ENCODE data around the gene SLC44A1.
"Not testable (repeated sequence)": the region's sequence is repeated elsewhere in the genome, so short reads cannot be mapped to it uniquely, and the experiment has no call there.

SLC44A1 gene

DNA sequence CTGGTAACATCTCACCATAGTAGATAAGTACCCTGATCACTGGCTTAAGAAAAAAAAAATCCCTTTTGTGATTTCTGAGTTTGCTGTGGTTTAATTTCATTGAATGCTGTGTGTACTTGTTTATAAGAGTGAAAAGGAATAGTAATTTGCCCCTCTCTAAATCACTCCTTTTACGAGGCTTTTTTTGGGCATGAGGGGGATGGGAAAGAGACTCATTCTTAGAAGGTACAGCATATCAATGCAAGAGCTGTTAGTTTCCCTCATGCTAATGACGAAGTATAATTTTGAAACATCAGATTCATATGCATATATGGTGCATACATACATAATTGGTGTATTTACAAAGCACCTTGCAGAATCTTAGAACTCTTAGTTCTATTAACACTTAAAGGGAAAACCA, 2.4 kb upstream of the SLC44A1 start:
- no peak for DNase-seq (ENCODE audit: low read depth in 3 of 3, low spot score in 1 of 3)

GRCh38 chr9:105242557-105242956, 1.9 kb upstream of the SLC44A1 start:
- DNase-seq (ENCODE audit: low read depth in 3 of 3, low spot score in 1 of 3), result no peak

DNA sequence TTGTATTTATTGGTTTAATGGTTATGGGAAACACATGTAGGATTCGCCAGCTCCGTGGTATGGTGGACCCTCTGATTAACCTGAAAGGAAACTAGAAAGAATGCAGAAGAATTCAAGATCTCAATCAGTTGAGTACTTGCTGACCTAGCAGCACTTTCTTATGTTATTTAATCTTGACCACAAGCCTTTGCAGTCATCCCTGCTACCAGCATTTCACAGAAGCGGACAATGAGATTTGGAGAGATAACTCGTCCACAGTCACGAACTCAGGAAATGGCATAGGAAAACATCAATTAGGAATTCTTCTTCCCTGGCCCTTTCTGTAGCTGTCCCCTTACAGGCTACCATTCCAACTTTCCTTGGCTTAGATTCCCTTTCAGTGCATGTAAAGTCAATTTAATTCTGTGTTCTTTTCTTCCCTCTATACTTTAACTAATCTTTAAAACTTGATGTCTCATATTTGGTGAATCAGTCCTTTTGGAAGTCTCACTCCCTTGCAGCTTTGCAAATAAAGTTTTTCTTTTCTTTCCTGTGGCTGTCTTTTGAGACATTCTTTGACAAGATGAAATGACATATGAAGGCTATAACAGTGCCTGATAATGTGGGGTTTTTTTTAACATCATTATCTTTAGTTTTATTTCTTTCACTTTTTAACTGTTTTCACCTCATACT, 1.3 kb upstream of the SLC44A1 start:
- no peak for DNase-seq (ENCODE audit: low read depth in 3 of 3, low spot score in 1 of 3)

DNA sequence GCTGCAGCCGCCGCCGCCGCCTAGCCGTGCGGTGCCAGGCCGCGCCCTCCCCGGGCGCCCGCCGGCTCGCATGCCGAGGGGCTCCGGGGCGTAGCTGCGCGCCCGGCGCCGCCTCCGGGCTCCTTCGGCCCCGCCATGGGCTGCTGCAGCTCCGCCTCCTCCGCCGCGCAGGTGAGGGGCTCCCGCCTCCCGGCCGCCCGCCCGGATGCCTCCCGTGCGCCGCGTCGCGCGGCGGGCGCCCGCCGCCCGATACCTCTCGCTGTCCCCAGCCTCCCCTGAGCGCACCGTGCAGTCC, 230 bp downstream of the SLC44A1 start:
- no peak for DNase-seq (ENCODE audit: low read depth in 3 of 3, low spot score in 1 of 3)

- DNase-seq (ENCODE audit: low read depth in 3 of 3, low spot score in 1 of 3), result peak in 1 of 3 donors; percentile 14
These were observed 809 bp downstream of the SLC44A1 start for GRCh38 chr9:105245029-105245890.

DNA sequence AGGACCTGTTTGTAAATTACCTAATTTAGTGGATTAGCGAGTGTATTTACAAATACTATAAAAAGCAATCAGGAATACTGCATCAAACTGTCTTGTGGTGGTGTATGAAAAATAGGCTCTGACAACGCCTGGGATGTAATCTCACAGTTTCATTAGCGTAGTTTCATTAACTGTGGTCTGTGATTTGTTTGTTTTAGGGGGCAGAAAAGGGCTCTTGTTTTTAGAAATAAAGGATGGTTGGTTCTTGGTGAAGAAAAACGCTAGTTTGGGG, 1.4 kb downstream of the SLC44A1 start:
- no peak for DNase-seq (ENCODE audit: low read depth in 3 of 3, low spot score in 1 of 3)

- no peak for DNase-seq (ENCODE audit: low read depth in 3 of 3, low spot score in 1 of 3)
These were observed 2.3 kb downstream of the SLC44A1 start for GRCh38 chr9:105246656-105247173.

DNA sequence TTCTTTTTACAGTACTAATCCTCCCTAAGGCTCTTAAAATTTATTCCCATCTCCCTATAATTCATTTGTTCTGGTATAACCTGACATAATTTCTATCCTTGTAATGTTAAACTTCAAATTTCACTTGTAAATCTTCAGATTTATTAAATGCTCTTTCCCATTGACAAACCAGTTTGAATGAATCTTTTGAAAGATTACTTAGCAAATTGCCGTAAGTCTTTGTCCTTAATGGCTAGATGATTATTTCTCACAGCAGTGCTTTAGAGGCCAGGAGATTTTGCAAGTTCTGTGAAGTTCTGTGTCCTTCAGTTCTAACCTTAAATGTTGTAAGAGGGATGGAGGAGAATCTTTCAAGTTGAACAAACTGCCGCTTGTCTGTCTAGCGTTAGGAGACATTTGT, 4.2 kb downstream of the SLC44A1 start:
- DNase-seq (ENCODE audit: low read depth in 3 of 3, low spot score in 1 of 3), result no peak

- DNase-seq (ENCODE audit: low read depth in 3 of 3, low spot score in 1 of 3), result no peak
These were observed 6.7 kb downstream of the SLC44A1 start for GRCh38 chr9:105251133-105251532.

DNA sequence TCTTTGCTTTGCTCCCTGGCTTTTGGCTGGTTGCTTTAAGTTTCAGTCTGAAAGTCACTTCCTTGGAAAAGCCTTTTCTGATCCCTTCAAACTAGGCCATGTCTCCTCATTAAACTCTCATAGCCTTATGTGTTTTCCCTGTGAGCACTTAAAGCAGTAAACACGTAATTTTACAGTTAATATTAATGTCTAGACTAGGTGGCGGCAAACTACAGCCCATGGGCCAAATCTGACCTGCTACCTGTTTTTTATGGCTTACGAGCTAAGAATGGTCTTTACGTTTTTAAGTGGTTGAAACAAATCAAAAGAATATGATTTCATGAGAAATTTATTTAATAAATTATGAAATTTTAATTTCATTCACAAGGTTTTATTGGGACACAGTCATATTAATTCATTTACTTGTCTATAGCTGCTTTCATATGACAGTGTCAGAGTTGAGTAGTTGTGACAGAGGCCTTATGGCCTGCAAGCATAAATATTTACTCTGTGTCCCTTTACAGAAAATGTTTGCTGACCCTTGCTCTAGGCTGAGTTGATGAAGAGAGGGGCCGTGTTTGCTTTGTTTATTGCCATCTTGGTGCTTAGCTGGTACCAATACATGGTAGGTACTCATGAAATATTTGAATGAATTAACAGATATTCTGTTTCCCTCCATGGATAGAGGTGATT, 7.4 kb downstream of the SLC44A1 start:
- DNase-seq (ENCODE audit: low read depth in 3 of 3, low spot score in 1 of 3), result no peak

DNA sequence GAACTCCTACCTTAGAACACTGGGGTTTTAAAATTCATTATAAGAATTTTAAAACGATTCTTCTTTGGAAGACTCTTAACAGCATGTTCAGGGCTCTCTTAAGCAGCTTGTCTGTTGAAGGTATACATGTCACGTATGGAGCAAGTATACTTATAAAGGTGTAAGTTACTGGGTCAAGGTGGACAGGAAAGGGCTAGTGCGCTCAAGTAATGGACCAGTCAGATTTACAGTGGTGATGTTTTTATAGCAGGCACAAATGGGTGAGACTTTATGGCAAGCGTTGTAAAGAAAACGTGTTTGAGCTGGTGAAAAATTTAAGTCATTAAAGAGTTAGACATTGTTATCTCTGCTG, 7.9 kb downstream of the SLC44A1 start:
- DNase-seq (ENCODE audit: low read depth in 3 of 3, low spot score in 1 of 3), result no peak

- DNase-seq (ENCODE audit: low read depth in 3 of 3, low spot score in 1 of 3), result no peak
These were observed 9.8 kb downstream of the SLC44A1 start for GRCh38 chr9:105254226-105254625.

DNA sequence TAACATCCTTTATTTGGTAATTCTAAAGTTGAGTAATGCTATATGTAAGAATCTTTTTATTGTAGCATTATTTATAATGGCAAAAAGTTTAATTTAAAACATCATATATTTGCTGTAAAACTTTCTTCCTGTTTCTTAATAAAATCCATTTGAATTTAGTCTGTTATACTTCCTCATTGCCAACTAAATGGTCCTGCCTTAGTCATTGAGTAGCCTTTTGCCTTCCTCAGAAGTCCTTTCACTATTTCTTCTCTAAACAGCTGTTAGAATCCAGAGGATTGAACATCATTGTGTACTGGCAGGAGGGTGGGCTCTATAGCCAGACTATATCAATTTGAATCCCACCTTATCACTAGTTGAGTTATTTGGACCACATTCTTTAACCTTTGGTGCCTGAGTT, 11.0 kb downstream of the SLC44A1 start:
- no peak for DNase-seq (ENCODE audit: low read depth in 3 of 3, low spot score in 1 of 3)

GRCh38 chr9:105256569-105256968, 12.1 kb downstream of the SLC44A1 start:
- DNase-seq (ENCODE audit: low read depth in 3 of 3, low spot score in 1 of 3), result not testable (repeated sequence)

GRCh38 chr9:105257809-105258208, 13.4 kb downstream of the SLC44A1 start:
- no peak for DNase-seq (ENCODE audit: low read depth in 3 of 3, low spot score in 1 of 3)

DNA sequence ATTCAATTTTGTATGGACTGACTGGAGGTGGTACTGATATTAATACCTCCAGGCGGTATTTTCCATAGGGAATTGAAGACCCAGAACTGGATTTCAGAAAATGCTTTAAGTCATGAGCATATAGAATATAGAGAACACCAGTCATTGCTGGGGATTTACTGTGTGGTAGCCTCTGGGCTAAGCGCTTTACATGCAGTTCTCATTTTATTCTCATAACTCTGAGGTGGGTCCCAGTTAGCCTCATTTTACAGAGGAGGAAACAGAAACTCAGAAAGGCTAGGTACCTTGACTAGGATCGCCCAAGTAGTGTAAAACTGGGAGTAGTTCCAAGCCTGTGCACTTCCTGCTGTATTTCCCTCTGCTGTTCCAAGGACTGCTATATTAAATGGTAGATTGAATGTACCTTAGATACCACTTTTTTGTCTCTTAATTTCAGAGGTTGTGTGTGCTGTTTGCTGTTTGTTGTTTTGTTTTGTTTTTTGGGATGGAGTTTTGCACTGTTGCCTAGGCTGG, 13.8 kb downstream of the SLC44A1 start:
- no peak for DNase-seq (ENCODE audit: low read depth in 3 of 3, low spot score in 1 of 3)

DNA sequence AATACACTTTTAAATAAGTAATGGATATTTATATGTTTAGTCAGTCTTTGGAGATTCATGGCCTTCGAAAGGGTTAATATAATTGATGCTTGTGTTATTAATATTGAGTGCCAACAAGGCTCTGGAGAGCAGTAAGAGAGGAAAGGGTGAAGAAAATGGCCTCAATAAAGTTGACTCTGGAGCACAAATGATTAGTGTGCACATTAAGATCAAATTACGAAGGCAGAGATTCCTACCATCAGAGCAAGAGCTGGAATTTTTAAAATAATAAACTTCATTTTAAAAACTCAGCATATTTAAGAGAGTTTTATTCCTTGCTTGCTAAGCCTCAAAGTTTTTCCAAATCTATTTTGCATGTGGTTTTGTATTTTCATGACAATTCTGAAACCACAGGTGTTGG, 14.8 kb downstream of the SLC44A1 start:
- no peak for DNase-seq (ENCODE audit: low read depth in 3 of 3, low spot score in 1 of 3)

DNA sequence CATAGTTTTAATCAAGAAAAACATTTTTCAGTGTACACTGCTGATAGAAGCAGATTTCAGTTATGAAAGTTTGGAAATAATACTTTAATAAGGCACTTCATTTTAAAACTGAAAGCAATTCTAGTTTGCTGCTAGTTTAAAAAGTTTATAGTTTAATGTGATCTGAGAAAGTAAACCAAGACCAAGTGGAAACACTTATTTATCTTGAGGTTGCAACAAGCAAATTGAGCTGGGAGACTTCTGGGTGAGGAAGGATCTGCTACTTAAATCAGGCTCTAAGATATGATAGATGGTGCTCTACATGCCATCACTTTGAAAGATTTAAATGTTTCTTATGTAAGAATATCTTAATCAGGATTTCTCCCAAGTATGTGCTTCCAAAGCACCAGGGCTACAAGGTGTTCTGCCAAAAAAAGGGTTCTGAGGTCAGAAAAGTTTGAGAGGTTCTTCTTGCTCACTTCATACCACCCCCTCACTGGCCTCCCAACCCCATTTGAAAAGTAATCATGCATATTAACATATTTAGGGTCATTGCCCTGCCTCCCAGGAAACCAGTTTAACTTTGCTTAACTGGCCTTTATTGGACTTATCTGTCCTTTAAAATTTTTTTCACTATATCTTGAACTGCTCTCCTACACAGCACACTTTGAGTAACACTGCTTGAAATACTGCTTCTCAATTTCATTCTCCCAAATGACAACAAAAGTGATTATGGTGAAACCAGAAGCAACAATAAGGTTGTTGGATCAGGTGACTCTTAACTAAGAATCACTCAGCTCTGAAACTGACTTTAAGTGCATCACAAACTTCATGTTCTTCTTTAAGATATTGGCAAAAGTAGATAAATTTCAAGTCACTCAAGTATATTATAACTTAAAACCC, 15.5 kb downstream of the SLC44A1 start:
- no peak for DNase-seq (ENCODE audit: low read depth in 3 of 3, low spot score in 1 of 3)

- DNase-seq (ENCODE audit: low read depth in 3 of 3, low spot score in 1 of 3), result no peak
These were observed 18.0 kb downstream of the SLC44A1 start for GRCh38 chr9:105262497-105262896.

DNA sequence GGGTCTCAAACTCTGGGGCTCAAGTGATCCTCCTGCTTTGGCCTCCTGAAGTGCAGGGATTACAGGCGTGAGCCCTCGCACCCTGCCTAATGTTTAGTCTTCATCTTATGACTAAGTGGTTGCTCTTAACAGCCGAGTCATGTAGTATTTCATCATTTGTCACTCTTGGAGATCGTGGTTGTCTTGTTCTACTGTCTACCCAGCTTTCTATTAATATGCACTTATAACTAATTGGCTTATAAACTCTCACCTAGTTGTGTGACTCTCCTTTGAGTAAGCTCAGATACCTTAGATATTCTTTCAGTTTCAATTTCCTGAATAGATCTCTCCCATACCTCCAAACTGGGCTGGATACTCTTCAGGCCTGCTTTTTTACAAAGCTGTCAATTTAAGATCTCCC, 19.9 kb downstream of the SLC44A1 start:
- no peak for DNase-seq (ENCODE audit: low read depth in 3 of 3, low spot score in 1 of 3)

DNA sequence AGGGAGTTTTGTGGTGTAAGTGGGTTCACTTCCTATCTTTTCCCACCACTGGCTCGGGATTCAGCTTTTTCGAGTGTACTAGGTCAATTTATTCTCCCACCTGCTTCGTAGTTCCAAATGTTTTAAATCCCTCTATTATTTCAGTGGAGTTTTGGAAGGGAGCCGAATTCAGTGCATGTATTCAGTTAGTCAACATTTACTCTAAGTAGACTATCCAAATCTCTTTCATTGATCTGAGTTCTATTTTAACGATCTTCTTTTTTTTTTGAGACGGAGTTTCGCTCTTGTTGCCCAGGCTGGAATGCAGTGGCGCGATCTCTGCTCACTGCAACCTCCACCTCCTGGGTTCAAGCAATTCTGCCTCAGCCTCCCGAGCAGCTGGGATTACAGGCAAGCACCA, 23.8 kb downstream of the SLC44A1 start:
- not testable (repeated sequence) for DNase-seq (ENCODE audit: low read depth in 3 of 3, low spot score in 1 of 3)
